Prostate gland (tissue), 2 donors: ENCODE data around the gene SYNPO. TPM values are rescaled to one million over a fixed set of nuclear protein-coding genes. Genes with fewer than 3 reads are reported as not detected.

Source experiments
- DNase-seq: peaks from one replicate; pipeline ENCODE4 v3.0.0-alpha.2; 2019; ENCODE audit warnings: low spot score
- H3K27ac ChIP-seq, 2 donors: fragments of 200-600 bp; sonication (generic); 2 replicates each; pipeline ENCODE4 v1.5.1; 2017 to 2019
- H3K27me3 ChIP-seq: fragments of 200-600 bp; sonication (generic); replicated peaks from 2 replicates; pipeline ENCODE4 v1.5.1; 2019; ENCODE audit not compliant: insufficient read depth
- H3K36me3 ChIP-seq, 2 donors: fragments of 200-600 bp; sonication (generic); 1 replicate in 1 of 2; 2 replicates in 1 of 2; pipeline versions ENCODE4 v1.5.1 to v1.8.1; 2017 to 2019
- H3K4me1 ChIP-seq: fragments of 200-600 bp; sonication (generic); replicated peaks from 2 replicates; pipeline ENCODE4 v1.5.1; 2019
- H3K4me3 ChIP-seq, 2 donors: fragments of 200-600 bp; sonication (generic); 2 replicates each; pipeline ENCODE4 v1.5.1; 2017 to 2019
- H3K9me3 ChIP-seq: fragments of 200-600 bp; sonication (generic); 2 replicates; pipeline ENCODE4 v1.5.1; 2017
- POLR2A ChIP-seq: fragments of 450-650 bp; IDR thresholded peaks from one replicate; pipeline ENCODE4 v1.6.1; 2016; ENCODE audit warnings: antibody characterized with exemption, mild to moderate bottlenecking
- POLR2AphosphoS5 ChIP-seq: sonication (generic); formaldehyde crosslinking; IDR thresholded peaks from one replicate; pipeline ENCODE4 v1.6.1; 2017; ENCODE audit warnings: antibody characterized with exemption
- WGBS: methylation state at CpG from one replicate; pipeline ENCODE4 v1.1.5; 2018; 5-methylcytosine and 5-hydroxymethylcytosine counted together
- intact Hi-C: fragments of 100-400 bp; cut with DNase I; formaldehyde crosslinking; loops from one replicate; pipeline ENCODE4 v1.14.2; 2022
- total RNA-seq, 2 donors: library from RNA; depleted of rRNA; stranded (reverse); fragments of >200 nt; gene quantifications; one replicate each; pipeline ENCODE4 v1.1.0, GENCODE V29; 2016
- TF ChIP-seq, protein P1 (sequence below), 4 experiments: fragments of 200-600 bp in 2 of 4; fragments of 450-650 bp in 2 of 4; sonication (generic) in 2 of 4; IDR thresholded peaks; 1 replicate in 3 of 4; 2 replicates in 1 of 4; pipeline ENCODE4 v1.5.1; 2016 to 2019; ENCODE audit warnings: antibody characterized with exemption in 4 of 4, mild to moderate bottlenecking in 2 of 4, moderate library complexity in 2 of 4

SYNPO gene
- total RNA-seq, 2 donors from 2014 or later = 13.7 to 61.0 TPM

- Histone ChIP-seq H3K36me3 (no peaks in the 10 kb centered on the region), H3K27ac (peak overlapping the region; percentile 73 to 76), H3K9me3 (no peaks in the 10 kb centered on the region), H3K4me3 (no peak overlapping the region), H3K4me1 (peaks cover 13% of the 10 kb centered on the region), H3K27me3 (no peaks in the 10 kb centered on the region)
- TF ChIP-seq POLR2A (no peak), POLR2AphosphoS5 (peak; percentile 39)
- TF ChIP-seq, protein P1, sequence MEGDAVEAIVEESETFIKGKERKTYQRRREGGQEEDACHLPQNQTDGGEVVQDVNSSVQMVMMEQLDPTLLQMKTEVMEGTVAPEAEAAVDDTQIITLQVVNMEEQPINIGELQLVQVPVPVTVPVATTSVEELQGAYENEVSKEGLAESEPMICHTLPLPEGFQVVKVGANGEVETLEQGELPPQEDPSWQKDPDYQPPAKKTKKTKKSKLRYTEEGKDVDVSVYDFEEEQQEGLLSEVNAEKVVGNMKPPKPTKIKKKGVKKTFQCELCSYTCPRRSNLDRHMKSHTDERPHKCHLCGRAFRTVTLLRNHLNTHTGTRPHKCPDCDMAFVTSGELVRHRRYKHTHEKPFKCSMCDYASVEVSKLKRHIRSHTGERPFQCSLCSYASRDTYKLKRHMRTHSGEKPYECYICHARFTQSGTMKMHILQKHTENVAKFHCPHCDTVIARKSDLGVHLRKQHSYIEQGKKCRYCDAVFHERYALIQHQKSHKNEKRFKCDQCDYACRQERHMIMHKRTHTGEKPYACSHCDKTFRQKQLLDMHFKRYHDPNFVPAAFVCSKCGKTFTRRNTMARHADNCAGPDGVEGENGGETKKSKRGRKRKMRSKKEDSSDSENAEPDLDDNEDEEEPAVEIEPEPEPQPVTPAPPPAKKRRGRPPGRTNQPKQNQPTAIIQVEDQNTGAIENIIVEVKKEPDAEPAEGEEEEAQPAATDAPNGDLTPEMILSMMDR (IDR thresholded peaks at IDR 0.05) = no peak
- no peak for DNase-seq
- 25% methylated on average over 21 of the region's 21 CpGs for WGBS
- intact Hi-C loops = no loop called here
Observed at GRCh38 chr5:150637245-150638052, 3.0 kb upstream of the SYNPO start.

GRCh38 chr5:150638053-150638444, 2.4 kb upstream of the SYNPO start:
- Histone ChIP-seq H3K9me3 (no peaks in the 10 kb centered on the region), H3K36me3 (no peaks in the 10 kb centered on the region), H3K27ac (peak overlapping the region; percentile 73 to 76), H3K4me3 (no peak overlapping the region), H3K27me3 (no peaks in the 10 kb centered on the region), H3K4me1 (peaks cover 14% of the 10 kb centered on the region)
- TF ChIP-seq POLR2AphosphoS5 = no peak
- no peak for TF ChIP-seq POLR2A
- TF ChIP-seq, protein P1 (IDR thresholded peaks at IDR 0.05) = no peak
- no peak for DNase-seq
- 16% methylated on average over 1 of the region's 1 CpG for WGBS
- intact Hi-C loops = no loop called here

DNA sequence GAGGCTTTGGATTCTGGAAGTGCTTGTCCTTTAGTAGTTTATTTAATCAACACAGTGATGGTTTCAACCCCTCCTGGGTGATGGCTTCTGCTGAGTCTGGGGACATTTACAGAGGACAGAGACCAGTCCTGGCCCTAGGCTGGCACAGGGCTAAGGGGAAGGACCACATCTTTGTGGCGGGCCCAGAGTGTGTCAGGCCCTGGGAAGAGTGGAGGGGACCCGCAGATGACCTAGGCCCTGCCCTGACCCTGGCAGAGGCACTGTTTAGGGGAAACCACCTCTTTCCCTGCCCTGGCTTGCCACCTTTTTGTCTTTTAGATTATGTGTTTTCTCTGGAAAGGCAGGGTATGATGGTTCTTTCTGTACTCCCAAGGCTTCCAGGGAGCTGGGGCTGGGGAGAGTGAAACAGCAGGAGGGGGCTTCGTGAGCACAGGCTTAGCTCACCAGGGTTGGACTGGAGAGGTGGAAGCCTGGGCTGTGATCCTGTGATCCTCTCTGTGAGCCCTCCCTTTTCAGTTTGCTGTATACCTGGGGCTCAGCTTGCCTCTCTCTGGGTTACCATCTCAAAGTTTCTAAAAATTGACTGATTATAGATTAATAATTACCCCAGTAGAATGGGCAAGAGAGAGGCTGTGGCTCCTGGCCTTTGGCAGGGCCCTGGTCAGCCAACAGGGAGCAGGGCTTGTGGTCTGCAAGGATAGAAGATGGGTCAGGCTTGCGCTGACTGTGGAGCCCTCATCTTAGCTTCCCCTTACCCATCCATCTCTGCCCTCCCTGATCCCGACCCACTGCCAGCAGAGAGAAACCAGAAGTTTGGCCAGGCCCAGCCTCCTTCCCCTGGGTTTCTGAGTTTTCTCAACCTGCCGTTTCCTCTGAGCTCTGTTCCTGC, 1.7 kb upstream of the SYNPO start:
- TF ChIP-seq POLR2AphosphoS5 = no peak
- TF ChIP-seq POLR2A = no peak
- TF ChIP-seq, protein P1 (IDR thresholded peaks at IDR 0.05) = no peak
- intact Hi-C loops = no loop called here
- H3K27ac ChIP-seq = peak overlapping the region; percentile 73 to 76
- peaks cover 16% of the 10 kb centered on the region for H3K4me1 ChIP-seq
- H3K27me3 ChIP-seq = no peaks in the 10 kb centered on the region
- H3K4me3 ChIP-seq = no peak overlapping the region
- no peaks in the 10 kb centered on the region for H3K9me3 ChIP-seq
- no peaks in the 10 kb centered on the region for H3K36me3 ChIP-seq
- WGBS = 71% methylated on average over 6 of the region's 6 CpGs
- no peak for DNase-seq

DNA sequence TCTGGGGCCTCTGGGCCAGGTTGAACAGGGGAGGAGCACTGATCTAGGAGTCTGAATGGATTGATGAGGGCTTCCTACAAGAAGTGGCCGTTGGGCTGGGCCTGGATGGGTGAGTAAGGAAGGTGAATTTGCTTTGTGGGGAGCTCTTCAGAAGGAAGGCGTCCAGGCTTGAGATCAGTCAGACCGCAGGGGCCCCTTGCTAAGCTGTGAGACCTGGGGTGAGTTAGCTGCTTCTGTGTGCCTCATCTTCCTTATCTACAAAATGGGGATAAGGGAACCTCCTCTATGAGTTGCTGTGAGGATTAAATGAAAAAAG, 1.1 kb upstream of the SYNPO start:
- no peaks in the 10 kb centered on the region for H3K27me3 ChIP-seq
- no peaks in the 10 kb centered on the region for H3K36me3 ChIP-seq
- no peak for DNase-seq
- H3K27ac ChIP-seq = peak overlapping the region; percentile 73 to 76
- TF ChIP-seq, protein P1 (IDR thresholded peaks at IDR 0.05) = no peak
- no peak for TF ChIP-seq POLR2AphosphoS5
- TF ChIP-seq POLR2A = no peak
- WGBS = 79% methylated on average over 3 of the region's 3 CpGs
- no peak overlapping the region for H3K4me3 ChIP-seq
- intact Hi-C loops = no loop called here
- H3K4me1 ChIP-seq = peaks cover 16% of the 10 kb centered on the region
- H3K9me3 ChIP-seq = no peaks in the 10 kb centered on the region
